HCT116 (cell line): Measurements from ENCODE around the gene THSD4. TPM values are rescaled to one million over a fixed set of nuclear protein-coding genes. Genes with fewer than 3 reads are reported as not detected.

ENCODE experiments used
- ATAC-seq: fragments of 200-7000 bp; cut with Tn5 transposase; 2 replicates; pipeline ENCODE4 v1.9.1; 2020; ENCODE audit warnings: mild to moderate bottlenecking, moderate library complexity
- BruUV-seq: library from RNA; stranded (reverse); fragments of 400-500 nt; replicated peaks from 2 replicates; lab custom pipeline; 2021; lab: Mats Ljungman, UMichigan
- CTCF ChIA-PET: fragments of 300-600 bp; sonication (Branson Sonifier 250); formaldehyde crosslinking; loops from one replicate; lab custom pipeline; 2021; ENCODE audit warnings: antibody characterized with exemption; lab: Charles Lee
- POLR2A ChIA-PET: fragments of 300-600, 350-600 bp; sonication (Branson Sonifier 250); formaldehyde crosslinking; loops from one replicate; lab custom pipeline; 2021; ENCODE audit warnings: antibody characterized with exemption; lab: Charles Lee
- RAD21 ChIA-PET, 2 experiments: fragments of 300-600 bp; sonication (Branson Sonifier 250); formaldehyde crosslinking; loops; one replicate each; lab custom pipeline; 2023; ENCODE audit warnings: low total read pairs in 2 of 2; ENCODE audit not compliant: uncharacterized antibody in 2 of 2, unreplicated experiment in 2 of 2, low non-redundant PET in 1 of 2; lab: Charles Lee
- DNase-seq: peaks from one replicate; pipeline ENCODE4 v3.0.0-alpha.2; 2010; ENCODE audit warnings: low read depth, low spot score
- H2AFZ ChIP-seq: fragments of 200-600 bp; shearing (Covaris generic), sonication (generic); 2 replicates; pipeline ENCODE4 v1.6.1; 2017; ENCODE audit warnings: low read depth, mixed run types, mixed read lengths, antibody characterized with exemption, low read length; ENCODE audit not compliant: poor library complexity, severe bottlenecking
- H3K27ac ChIP-seq: 2 replicates; pipeline ENCODE4 v1.5.1; 2012; ENCODE audit warnings: low read depth, low read length
- H3K27me3 ChIP-seq: fragments of 200-600 bp; sonication (generic); 2 replicates; pipeline ENCODE4 v1.6.1; 2016; ENCODE audit warnings: mixed run types, low read length, mixed read lengths; ENCODE audit not compliant: insufficient read depth
- H3K36me3 ChIP-seq, 2 experiments: fragments of 200-500 bp in 1 of 2; fragments of 200-600 bp in 1 of 2; sonication (Bioruptor generic) in 1 of 2; sonication (generic) in 1 of 2; 2 replicates each; pipeline versions ENCODE4 v1.5.1 to v1.6.1; 2014 to 2016; ENCODE audit warnings: low read length in 2 of 2, inconsistent platforms in 1 of 2, mixed read lengths in 1 of 2, mixed run types in 1 of 2; ENCODE audit not compliant: insufficient read depth in 2 of 2, control insufficient read depth in 1 of 2
- H3K4me1 ChIP-seq, 2 experiments: fragments of 200-600 bp in 1 of 2; sonication (generic) in 1 of 2; 2 replicates each; pipeline versions ENCODE4 v1.5.1 to v1.6.1; 2012 to 2017; ENCODE audit warnings: low read length in 2 of 2, inconsistent platforms in 1 of 2, mild to moderate bottlenecking in 1 of 2, mixed read lengths in 1 of 2, mixed run types in 1 of 2, moderate library complexity in 1 of 2; ENCODE audit not compliant: insufficient read depth in 2 of 2, control insufficient read depth in 1 of 2
- H3K4me2 ChIP-seq: fragments of 200-600 bp; sonication (generic); 2 replicates; pipeline ENCODE4 v1.6.1; 2017; ENCODE audit warnings: mixed run types, low read length, mixed read lengths
- H3K4me3 ChIP-seq, 2 experiments: fragments of 200-600 bp in 1 of 2; sonication (generic) in 1 of 2; replicated peaks in 1 of 2; 2 replicates each; pipeline ENCODE4 v1.5.1; 2011 to 2016; ENCODE audit warnings: low read length in 2 of 2, control low read depth in 1 of 2, low read depth in 1 of 2, mild to moderate bottlenecking in 1 of 2, mixed read lengths in 1 of 2, mixed run types in 1 of 2
- H3K79me2 ChIP-seq: fragments of 200-600 bp; sonication (generic); 2 replicates; pipeline ENCODE4 v1.6.1; 2017; ENCODE audit warnings: mild to moderate bottlenecking, mixed run types, low read length, moderate library complexity, mixed read lengths; ENCODE audit not compliant: insufficient read depth
- H3K9ac ChIP-seq: fragments of 200-600 bp; sonication (generic); 2 replicates; pipeline ENCODE4 v1.6.1; 2016; ENCODE audit warnings: low read length, mixed read lengths
- H3K9me2 ChIP-seq: fragments of 200-600 bp; sonication (generic), shearing (Covaris generic); 2 replicates; pipeline ENCODE4 v1.6.1; 2017; ENCODE audit warnings: mixed run types, mild to moderate bottlenecking, moderate library complexity; ENCODE audit not compliant: insufficient read depth
- H3K9me3 ChIP-seq, 2 experiments: fragments of 200-500 bp in 1 of 2; fragments of 200-600 bp in 1 of 2; sonication (Bioruptor generic) in 1 of 2; sonication (generic) in 1 of 2; 2 replicates each; pipeline ENCODE4 v1.6.1; 2014 to 2017; ENCODE audit warnings: low read length in 2 of 2, mixed read lengths in 2 of 2, inconsistent platforms in 1 of 2, low read depth in 1 of 2, mild to moderate bottlenecking in 1 of 2, mixed run types in 1 of 2, moderate library complexity in 1 of 2; ENCODE audit not compliant: control insufficient read depth in 1 of 2, insufficient read depth in 1 of 2
- H4K20me1 ChIP-seq: fragments of 200-600 bp; sonication (generic), shearing (Covaris generic); 2 replicates; pipeline ENCODE4 v1.6.1; 2017; ENCODE audit warnings: mixed run types, mild to moderate bottlenecking, moderate library complexity; ENCODE audit not compliant: insufficient read depth
- ELF1 ChIP-seq: IDR thresholded peaks from 2 replicates; pipeline ENCODE4 v1.6.1; 2012; ENCODE audit warnings: low read depth, borderline replicate concordance
- EZH2 ChIP-seq: fragments of 200-600 bp; sonication (generic); IDR thresholded peaks from 2 replicates; pipeline ENCODE4 v1.6.1; 2017; ENCODE audit warnings: antibody characterized with exemption, mixed run types
- POLR2A ChIP-seq: IDR thresholded peaks from 2 replicates; pipeline ENCODE4 v1.7.0; 2011; ENCODE audit warnings: borderline replicate concordance; ENCODE audit not compliant: insufficient read depth, insufficient read length; ENCODE audit errors: extremely low read depth
- RAD21 ChIP-seq: IDR thresholded peaks from 2 replicates; pipeline ENCODE4 v1.6.1; 2012; ENCODE audit warnings: low read depth, mild to moderate bottlenecking
- SIN3A ChIP-seq: IDR thresholded peaks from 2 replicates; pipeline ENCODE4 v1.6.1; 2012; ENCODE audit warnings: low read depth
- SRF ChIP-seq: IDR thresholded peaks from 2 replicates; pipeline ENCODE4 v1.6.1; 2012; ENCODE audit warnings: low read depth
- TCF7L2 ChIP-seq: IDR thresholded peaks from 2 replicates; pipeline ENCODE4 v1.7.0; 2011; ENCODE audit warnings: borderline replicate concordance, inconsistent platforms; ENCODE audit not compliant: insufficient read depth, insufficient read length; ENCODE audit errors: extremely low read depth
- ZBTB33 ChIP-seq: IDR thresholded peaks from 2 replicates; pipeline ENCODE4 v1.6.1; 2011; ENCODE audit warnings: mild to moderate bottlenecking, low read length, moderate library complexity; ENCODE audit not compliant: insufficient replicate concordance; ENCODE audit errors: extremely low read depth
- intact Hi-C: fragments of 100-400 bp; cut with micrococcal nuclease; formaldehyde crosslinking; loops from 2 replicates; pipeline ENCODE4 v1.10.0; 2022
- total RNA-seq: library from RNA; stranded (reverse); gene quantifications from one replicate; pipeline ENCODE4 v1.2.1, GENCODE V29; 2021; ENCODE audit not compliant: unreplicated experiment

The THSD4 gene
- total RNA-seq, 1 experiment from 2014 or later: 30.5 TPM

GRCh38 chr15:71079208-71080044 lies 35.8 kb upstream of the THSD4 start:
- H2AFZ ChIP-seq: no peak overlapping the region
- RAD21 ChIA-PET: no interaction called here
- no peak overlapping the region for H3K4me3 ChIP-seq
- no peaks in the 10 kb centered on the region for H3K27me3 ChIP-seq
- no peak overlapping the region for H3K4me2 ChIP-seq
- no peak overlapping the region for H3K27ac ChIP-seq
- BruUV-seq: no TSS peak
- no peaks in the 10 kb centered on the region for H4K20me1 ChIP-seq
- no peaks in the 10 kb centered on the region for H3K9me3 ChIP-seq
- no peaks in the 10 kb centered on the region for H3K9me2 ChIP-seq
- no peaks in the 10 kb centered on the region for H3K4me1 ChIP-seq
- no peaks in the 10 kb centered on the region for H3K36me3 ChIP-seq
- TF ChIP-seq EZH2 (no peak), SRF (no peak), TCF7L2 (no peak), ZBTB33 (no peak), RAD21 (no peak)
- TF ChIP-seq, all 23 proteins: peak for 0
- no peak for DNase-seq
- ChIA-PET POLR2A (no interaction called here), CTCF (no interaction called here)
- intact Hi-C loops: no loop called here
- no peak for ATAC-seq
- Histone ChIP-seq H3K79me2 (no peaks in the 10 kb centered on the region), H3K9ac (no peak overlapping the region)

DNA sequence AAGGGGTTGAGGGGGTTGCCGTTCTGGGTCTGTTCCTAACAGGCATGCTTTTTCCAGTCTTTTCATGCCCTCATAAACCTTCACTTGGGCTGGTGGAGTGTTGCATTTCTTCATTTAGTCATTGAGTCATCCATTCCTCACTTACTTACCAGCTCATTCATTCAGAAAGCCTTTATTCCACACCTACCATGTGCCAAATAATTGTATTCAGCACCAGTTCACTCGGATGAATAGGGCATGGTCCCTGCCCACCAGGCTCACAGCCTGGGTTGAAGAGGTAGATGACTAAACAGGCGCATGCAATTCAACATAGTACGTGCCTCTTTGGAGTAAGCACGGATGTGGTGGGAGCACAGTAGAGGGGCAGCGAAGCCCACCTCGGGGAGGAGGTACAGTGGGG lies 35.1 kb upstream of the THSD4 start:
- Histone ChIP-seq H3K27ac (no peak overlapping the region), H3K4me3 (no peak overlapping the region), H3K9me2 (no peaks in the 10 kb centered on the region), H3K27me3 (no peaks in the 10 kb centered on the region), H2AFZ (no peak overlapping the region), H3K79me2 (no peaks in the 10 kb centered on the region), H3K9me3 (no peaks in the 10 kb centered on the region), H4K20me1 (no peaks in the 10 kb centered on the region), H3K4me1 (no peaks in the 10 kb centered on the region), H3K36me3 (no peaks in the 10 kb centered on the region), H3K4me2 (no peak overlapping the region), H3K9ac (no peak overlapping the region)
- no peak for DNase-seq
- CTCF ChIA-PET: no interaction called here
- TF ChIP-seq ELF1: no peak
- TF ChIP-seq SIN3A: no peak
- TF ChIP-seq POLR2A: no peak
- no peak for TF ChIP-seq EZH2
- no TSS peak for BruUV-seq
- ATAC-seq: no peak
- POLR2A ChIA-PET: no interaction called here
- RAD21 ChIA-PET: no interaction called here
- intact Hi-C loops: no loop called here
